Vagina (tissue), 2 donors: Measurements from ENCODE around the gene MYH7B.

Experiments used
- POLR2AphosphoS5 ChIP-seq, 2 donors: sonication (generic); formaldehyde crosslinking; IDR thresholded peaks; one replicate each; pipeline ENCODE4 v1.9.0; 2017; ENCODE audit warnings: antibody characterized with exemption in 2 of 2, mild to moderate bottlenecking in 2 of 2, low read depth in 1 of 2; ENCODE audit not compliant: insufficient read depth in 1 of 2
- TF ChIP-seq, protein P1 (sequence below), 3 experiments: fragments of 450-650 bp in 2 of 3; fragments of 200-600 bp in 1 of 3; sonication (generic) in 1 of 3; IDR thresholded peaks; one replicate each; pipeline ENCODE4 v1.5.1; 2017 to 2019; ENCODE audit warnings: antibody characterized with exemption in 3 of 3, mild to moderate bottlenecking in 2 of 3, moderate library complexity in 2 of 3

DNA sequence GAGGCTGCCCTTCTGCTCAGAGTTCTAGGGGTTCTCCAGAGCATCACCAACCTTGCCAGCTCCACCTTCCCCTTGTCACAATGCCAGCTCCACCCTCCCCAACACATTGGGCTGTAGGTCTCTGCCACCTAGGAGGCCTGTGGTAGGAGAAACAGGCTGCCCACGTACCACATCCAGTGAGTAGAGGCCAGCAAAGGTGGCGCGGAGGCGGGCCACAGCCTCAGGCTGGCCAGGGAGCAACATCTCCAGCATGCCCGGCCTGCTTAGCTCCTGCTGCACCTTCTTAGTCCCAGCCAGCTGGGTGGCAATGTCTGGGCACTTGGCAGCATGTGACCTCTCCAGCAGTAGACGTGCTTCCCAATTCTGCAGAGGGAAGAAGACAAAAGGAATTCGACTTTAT, 23.9 kb upstream of the MYH7B start:
- TF ChIP-seq, protein P1, sequence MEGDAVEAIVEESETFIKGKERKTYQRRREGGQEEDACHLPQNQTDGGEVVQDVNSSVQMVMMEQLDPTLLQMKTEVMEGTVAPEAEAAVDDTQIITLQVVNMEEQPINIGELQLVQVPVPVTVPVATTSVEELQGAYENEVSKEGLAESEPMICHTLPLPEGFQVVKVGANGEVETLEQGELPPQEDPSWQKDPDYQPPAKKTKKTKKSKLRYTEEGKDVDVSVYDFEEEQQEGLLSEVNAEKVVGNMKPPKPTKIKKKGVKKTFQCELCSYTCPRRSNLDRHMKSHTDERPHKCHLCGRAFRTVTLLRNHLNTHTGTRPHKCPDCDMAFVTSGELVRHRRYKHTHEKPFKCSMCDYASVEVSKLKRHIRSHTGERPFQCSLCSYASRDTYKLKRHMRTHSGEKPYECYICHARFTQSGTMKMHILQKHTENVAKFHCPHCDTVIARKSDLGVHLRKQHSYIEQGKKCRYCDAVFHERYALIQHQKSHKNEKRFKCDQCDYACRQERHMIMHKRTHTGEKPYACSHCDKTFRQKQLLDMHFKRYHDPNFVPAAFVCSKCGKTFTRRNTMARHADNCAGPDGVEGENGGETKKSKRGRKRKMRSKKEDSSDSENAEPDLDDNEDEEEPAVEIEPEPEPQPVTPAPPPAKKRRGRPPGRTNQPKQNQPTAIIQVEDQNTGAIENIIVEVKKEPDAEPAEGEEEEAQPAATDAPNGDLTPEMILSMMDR (IDR thresholded peaks at IDR 0.05) = no peak
- no peak for TF ChIP-seq POLR2AphosphoS5 (IDR thresholded peaks at IDR 0.05; ENCODE audit: insufficient read depth in 1 of 2, low read depth in 1 of 2)
